Stimulated activated CD4-positive, alpha-beta T cell treated with anti-CD3 and anti-CD28 coated beads, Interleukin-1b, Interleukin-23, amount 100 ng/mL, for 48 hours (primary cell): ENCODE measurements around the gene CFAP45.
A peak's percentile ranks its signal among the peaks of the same experiment; 100 is the strongest.

Source experiments
- DNase-seq: peaks from one replicate; pipeline ENCODE4 v3.0.0-alpha.2; 2020

CFAP45 gene

GRCh38 chr1:159845751-159846629, 54.0 kb downstream of the CFAP45 start:
- DNase-seq = no peak

- DNase-seq = no peak
Measured at GRCh38 chr1:159843459-159843858, 56.5 kb downstream of the CFAP45 start.

GRCh38 chr1:159841749-159842148, 58.2 kb downstream of the CFAP45 start:
- no peak for DNase-seq

- no peak for DNase-seq
Measured at GRCh38 chr1:159839116-159839849, 60.7 kb downstream of the CFAP45 start.

- DNase-seq = no peak
Measured at GRCh38 chr1:159838715-159839114, 61.2 kb downstream of the CFAP45 start.

- no peak for DNase-seq
Measured at GRCh38 chr1:159835862-159836525, 64.0 kb downstream of the CFAP45 start.

DNA sequence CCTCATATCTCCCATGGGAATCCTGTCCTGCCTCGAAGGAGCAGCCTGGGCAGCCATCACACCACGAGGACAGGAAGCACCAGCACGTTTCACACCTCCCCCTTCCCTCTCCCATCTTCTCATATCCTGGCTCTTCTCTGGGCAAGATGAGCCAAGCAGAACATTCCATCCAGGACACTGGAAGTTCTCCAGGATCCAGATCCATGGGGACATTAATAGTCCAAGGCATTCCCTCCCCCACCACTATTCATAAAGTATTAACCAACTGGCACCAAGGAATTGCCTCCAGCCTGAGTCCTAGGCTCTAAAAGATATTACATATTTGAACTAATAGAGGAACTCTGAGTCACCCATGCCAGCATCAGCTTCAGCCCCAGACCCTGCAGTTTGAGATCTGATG, 64.6 kb downstream of the CFAP45 start:
- DNase-seq = no peak

DNA sequence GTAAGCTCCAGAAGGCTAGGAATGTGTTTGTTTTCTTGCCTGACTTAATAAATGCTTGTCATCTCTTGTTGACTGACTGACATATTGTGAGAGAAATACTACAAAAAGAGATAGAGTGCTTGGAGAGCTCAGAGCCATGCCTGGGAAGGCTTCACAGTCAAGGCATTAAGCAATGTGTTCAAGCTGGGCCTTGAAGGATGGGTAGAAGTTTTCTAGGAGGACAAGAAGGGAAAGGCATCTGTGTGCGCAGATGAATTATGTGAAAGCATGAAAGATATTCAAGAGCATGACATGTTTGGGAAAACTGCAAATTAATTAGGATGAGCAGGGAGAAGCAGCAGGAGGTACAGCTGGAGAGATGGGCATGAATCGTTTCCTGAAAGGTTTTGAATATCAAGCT, 67.7 kb downstream of the CFAP45 start:
- DNase-seq = no peak

DNA sequence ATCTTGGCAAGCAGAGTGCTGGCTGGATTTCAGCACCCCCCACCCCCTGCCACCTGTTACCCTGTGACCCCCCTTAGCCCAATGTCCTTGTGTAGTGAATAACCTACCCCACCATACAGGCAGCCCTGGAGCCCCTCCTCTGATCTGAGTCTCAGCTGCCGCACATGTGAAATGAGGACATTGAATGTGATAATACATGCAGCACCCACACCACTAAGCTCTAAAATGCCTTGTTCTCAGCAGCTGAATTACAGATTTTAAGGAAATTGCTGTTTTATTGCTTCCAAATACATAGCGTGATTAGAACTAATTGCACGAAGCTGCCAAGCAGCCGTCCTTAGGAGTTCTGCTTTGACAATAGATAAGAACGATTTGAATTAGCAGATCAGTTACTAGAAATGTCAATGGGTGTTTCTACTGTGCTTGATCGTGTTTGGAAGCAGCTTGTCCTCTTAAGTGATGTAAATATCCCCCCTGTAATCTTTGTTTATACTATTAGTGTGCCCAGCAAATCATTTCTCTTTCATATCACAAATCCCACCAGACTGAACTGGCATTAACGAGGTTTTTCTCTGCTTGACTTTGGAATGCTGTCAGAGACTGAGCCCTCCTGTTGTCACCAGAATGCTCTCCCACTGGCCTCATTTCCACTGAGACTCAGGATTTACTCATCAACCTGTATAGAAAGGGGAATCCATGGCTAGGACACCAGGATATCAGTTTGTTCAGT, 68.4 kb downstream of the CFAP45 start:
- DNase-seq = no peak

DNA sequence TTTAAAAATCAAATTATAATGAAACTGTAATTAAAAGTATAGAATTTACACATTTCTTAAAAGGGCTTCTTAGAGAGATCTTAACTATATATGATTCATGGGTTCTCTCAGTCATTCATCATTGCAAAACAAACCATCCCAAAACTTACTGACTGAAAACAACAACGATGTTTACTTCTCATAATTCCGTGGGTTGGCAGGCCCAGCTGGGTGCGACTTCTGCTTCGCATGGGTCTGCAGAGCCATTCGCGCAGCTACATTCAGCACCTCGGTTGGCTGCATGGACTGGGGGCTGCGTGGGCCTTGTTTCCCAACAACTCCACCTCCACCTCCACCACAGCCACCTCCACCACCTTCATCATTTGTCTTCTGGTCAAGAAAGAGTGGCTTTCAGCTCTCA, 69.2 kb downstream of the CFAP45 start:
- no peak for DNase-seq

- no peak for DNase-seq
Measured at GRCh38 chr1:159829822-159830465, 70.0 kb downstream of the CFAP45 start.

DNA sequence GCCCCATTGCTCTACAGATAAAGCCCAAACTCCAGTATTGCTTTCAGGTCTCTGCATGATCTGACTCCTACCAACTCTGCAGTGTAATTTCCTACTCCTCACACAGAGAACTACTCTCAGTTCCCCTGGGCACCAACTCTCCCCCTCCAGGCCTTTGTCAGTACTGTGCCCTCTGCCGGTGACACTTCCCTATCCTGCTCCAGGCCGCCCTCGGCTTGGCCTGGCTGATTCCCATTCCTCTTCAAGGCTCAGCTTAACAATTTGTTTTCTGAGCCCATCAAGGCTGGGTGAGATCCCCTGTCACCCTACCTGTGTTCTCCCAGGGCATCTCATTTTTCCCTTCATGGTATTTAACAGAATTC, 70.7 kb downstream of the CFAP45 start:
- DNase-seq = no peak

GRCh38 chr1:159828581-159829272, 71.2 kb downstream of the CFAP45 start:
- DNase-seq = no peak

DNA sequence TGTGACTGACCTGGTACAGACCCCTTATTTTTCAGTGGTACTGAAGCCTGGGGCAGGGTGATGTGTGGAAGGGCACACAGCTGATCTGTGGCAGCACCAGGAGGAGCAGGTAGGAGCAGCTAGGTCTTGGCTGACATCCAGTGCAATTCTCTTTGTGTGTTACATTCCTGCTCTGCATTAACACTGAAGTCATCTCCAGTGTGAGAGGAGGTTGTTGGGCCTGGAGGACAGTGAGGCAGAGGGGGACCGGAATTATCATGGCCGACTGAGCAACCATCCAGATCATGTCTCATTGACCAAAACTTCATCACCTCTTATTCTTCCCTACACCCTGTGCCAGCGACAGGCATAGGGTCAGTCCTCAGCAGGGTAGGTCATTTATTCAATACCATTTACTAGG, 71.8 kb downstream of the CFAP45 start:
- DNase-seq = no peak

DNA sequence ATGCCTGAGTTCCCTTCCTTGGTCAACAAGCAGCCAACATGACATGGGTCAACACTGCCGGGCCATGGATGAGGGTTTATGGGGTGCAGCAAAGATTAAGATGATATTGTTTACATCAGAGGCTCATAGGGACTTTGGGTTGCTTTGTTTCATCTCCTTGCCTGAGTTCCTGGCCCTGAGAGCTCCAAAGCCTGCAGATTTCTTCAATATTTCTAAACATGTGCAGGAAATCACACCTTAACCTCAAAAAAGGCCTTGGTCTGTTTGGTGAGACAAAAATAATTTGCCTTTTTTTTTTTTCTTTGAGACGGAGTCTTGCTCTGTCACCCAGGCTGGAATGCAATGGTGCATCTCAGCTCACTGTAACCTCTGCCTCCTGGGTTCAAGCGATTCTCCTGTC, 72.4 kb downstream of the CFAP45 start:
- no peak for DNase-seq

DNA sequence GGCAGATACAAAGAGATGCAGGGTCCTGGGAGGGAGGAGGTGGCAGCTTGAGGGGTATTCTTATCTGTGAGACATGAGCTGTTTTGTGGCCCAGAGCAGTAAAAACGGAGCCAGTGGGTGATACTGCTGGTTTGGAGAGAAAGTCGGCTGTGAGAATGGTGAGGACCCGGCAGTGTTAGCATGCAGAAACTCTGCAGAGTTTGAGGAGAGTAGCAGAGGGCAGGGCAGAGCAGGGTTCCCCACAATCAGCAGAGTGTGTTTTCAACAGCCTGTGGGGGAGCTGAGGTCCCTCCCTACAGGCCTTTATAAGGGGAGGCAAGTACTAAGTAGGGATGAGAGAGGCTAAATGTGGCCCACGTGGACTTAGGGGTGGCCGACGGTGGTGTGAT, 72.9 kb downstream of the CFAP45 start:
- DNase-seq = no peak

GRCh38 chr1:159826441-159827101, 73.4 kb downstream of the CFAP45 start, which contains the start of gene SLAMF8:
SLAMF8 (plus strand) TSS chr1:159826873; CDS start chr1:159826899, 26 bp downstream.
- DNase-seq = peak; percentile 57

- DNase-seq = no peak
Measured at GRCh38 chr1:159825564-159825963, 74.4 kb downstream of the CFAP45 start.

- DNase-seq = no peak
Measured at GRCh38 chr1:159823406-159823805, 76.6 kb downstream of the CFAP45 start.
